HG02798 (cell line): ENCODE measurements around the gene AFP.

Experiments
- ATAC-seq: cut with Tn5 transposase; IDR thresholded peaks from one replicate; pipeline ENCODE4 v1.9.1; 2021; ENCODE audit warnings: mild to moderate bottlenecking; ENCODE audit not compliant: unreplicated experiment, poor library complexity

The AFP gene

GRCh38 chr4:73413294-73413755 lies 22.7 kb upstream of the AFP start:
- ATAC-seq, result no peak

GRCh38 chr4:73414936-73415271 lies 21.1 kb upstream of the AFP start:
- ATAC-seq, result no peak

- no peak for ATAC-seq
These were observed 20.2 kb upstream of the AFP start for GRCh38 chr4:73415807-73416238.

GRCh38 chr4:73416423-73417087 lies 19.5 kb upstream of the AFP start:
- ATAC-seq, result no peak

GRCh38 chr4:73417342-73417741 lies 18.7 kb upstream of the AFP start:
- no peak for ATAC-seq

- ATAC-seq, result no peak
These were observed 18.0 kb upstream of the AFP start for GRCh38 chr4:73417973-73418372.

GRCh38 chr4:73418677-73419076 lies 17.3 kb upstream of the AFP start:
- no peak for ATAC-seq

- ATAC-seq, result no peak
These were observed 16.6 kb upstream of the AFP start for GRCh38 chr4:73419106-73420038.

- no peak for ATAC-seq
These were observed 15.4 kb upstream of the AFP start for GRCh38 chr4:73420615-73421014.

- ATAC-seq, result no peak
These were observed 14.1 kb upstream of the AFP start for GRCh38 chr4:73421708-73422457.

GRCh38 chr4:73422458-73422752 lies 13.6 kb upstream of the AFP start:
- no peak for ATAC-seq

- ATAC-seq, result no peak
These were observed 12.8 kb upstream of the AFP start for GRCh38 chr4:73423184-73423583.

- ATAC-seq, result no peak
These were observed 9.4 kb upstream of the AFP start for GRCh38 chr4:73426666-73427065.

GRCh38 chr4:73429118-73429517 lies 6.9 kb upstream of the AFP start:
- no peak for ATAC-seq

GRCh38 chr4:73429826-73430587 lies 6.0 kb upstream of the AFP start:
- ATAC-seq, result no peak

GRCh38 chr4:73431813-73432168 lies 4.2 kb upstream of the AFP start:
- ATAC-seq, result no peak

GRCh38 chr4:73432169-73433000 lies 3.6 kb upstream of the AFP start:
- ATAC-seq, result no peak

GRCh38 chr4:73433140-73433539 lies 2.9 kb upstream of the AFP start:
- ATAC-seq, result no peak

- ATAC-seq, result peak; percentile 68
These were observed 1.7 kb upstream of the AFP start for GRCh38 chr4:73434311-73434710.
